HepG2 (cell line): ENCODE data around the gene TAC3. TPM values are rescaled to one million over a fixed set of nuclear protein-coding genes. Genes with fewer than 3 reads are reported as not detected.
A peak's percentile ranks its signal among the peaks of the same experiment; 100 is the strongest.

Source experiments
- CCAR2 ChIP-seq: fragments of 200-400 bp; formaldehyde crosslinking; optimal IDR thresholded peaks from 2 replicates; pipeline ENCODE3; 2018; ENCODE audit warnings: low read depth, mild to moderate bottlenecking, low read length, moderate library complexity
- CREM ChIP-seq, 2 experiments: sonication (generic) in 1 of 2; formaldehyde crosslinking in 1 of 2; IDR thresholded peaks; 2 replicates each; pipeline versions ENCODE4 v1.4.0 to v1.6.1; 2016 to 2020; ENCODE audit warnings: antibody characterized with exemption in 1 of 2, mild to moderate bottlenecking in 1 of 2, missing genetic modification reagents in 1 of 2
- DRAP1 ChIP-seq: IDR thresholded peaks from 2 replicates; pipeline ENCODE4 v1.6.1; 2016; ENCODE audit warnings: missing genetic modification reagents, missing compliant biosample characterization
- HDAC1 ChIP-seq: sonication (generic); formaldehyde crosslinking; IDR thresholded peaks from 2 replicates; pipeline ENCODE4 v1.5.1; 2020; ENCODE audit warnings: mild to moderate bottlenecking, missing genetic modification reagents
- IKZF1 ChIP-seq: fragments of 450-650 bp; IDR thresholded peaks from 2 replicates; pipeline ENCODE4 v1.7.1; 2016
- ISL2 ChIP-seq: sonication (generic); formaldehyde crosslinking; IDR thresholded peaks from 2 replicates; pipeline ENCODE4 v1.5.0; 2020; ENCODE audit warnings: missing genetic modification reagents
- RAD51 ChIP-seq: fragments of 450-650 bp; IDR thresholded peaks from 2 replicates; pipeline ENCODE4 v1.6.1; 2016; ENCODE audit warnings: borderline replicate concordance
- RNF219 ChIP-seq: sonication (generic); formaldehyde crosslinking; IDR thresholded peaks from 2 replicates; pipeline ENCODE4 v1.5.0; 2020; ENCODE audit warnings: mild to moderate bottlenecking, missing genetic modification reagents
- SRF ChIP-seq: IDR thresholded peaks from 2 replicates; pipeline ENCODE4 v1.6.1; 2011; ENCODE audit warnings: mild to moderate bottlenecking, low read depth, low read length, moderate library complexity
- ZFP91 ChIP-seq: sonication (generic); formaldehyde crosslinking; IDR thresholded peaks from 2 replicates; pipeline ENCODE4 v1.9.0; 2022; ENCODE audit warnings: missing genetic modification reagents, mild to moderate bottlenecking, borderline replicate concordance
- ZKSCAN5 ChIP-seq: sonication (generic); formaldehyde crosslinking; IDR thresholded peaks from 2 replicates; pipeline ENCODE4 v1.5.1; 2020; ENCODE audit warnings: mild to moderate bottlenecking, missing genetic modification reagents
- ZMYM3 ChIP-seq: sonication (generic); formaldehyde crosslinking; IDR thresholded peaks from 2 replicates; pipeline ENCODE4 v1.5.1; 2020; ENCODE audit warnings: mild to moderate bottlenecking, missing genetic modification reagents
- ZNF264 ChIP-seq: sonication (generic); formaldehyde crosslinking; IDR thresholded peaks from 2 replicates; pipeline ENCODE4 v1.4.0; 2020; ENCODE audit warnings: missing genetic modification reagents
- ZNF275 ChIP-seq: sonication (generic); formaldehyde crosslinking; IDR thresholded peaks from 2 replicates; pipeline ENCODE4 v1.8.0; 2022; ENCODE audit warnings: missing genetic modification reagents, mild to moderate bottlenecking, inconsistent platforms, borderline replicate concordance
- ZNF335 ChIP-seq: sonication (generic); formaldehyde crosslinking; IDR thresholded peaks from 2 replicates; pipeline ENCODE4 v1.4.0; 2020; ENCODE audit warnings: missing genetic modification reagents
- ZNF451 ChIP-seq: sonication (generic); formaldehyde crosslinking; IDR thresholded peaks from 2 replicates; pipeline ENCODE4 v1.5.0; 2020; ENCODE audit warnings: mild to moderate bottlenecking, missing genetic modification reagents
- ZNF563 ChIP-seq: sonication (generic); formaldehyde crosslinking; IDR thresholded peaks from 2 replicates; pipeline ENCODE4 v1.8.0; 2022; ENCODE audit warnings: mild to moderate bottlenecking, moderate library complexity, missing genetic modification reagents
- ZNF646 ChIP-seq: sonication (generic); formaldehyde crosslinking; IDR thresholded peaks from 2 replicates; pipeline ENCODE4 v1.9.0; 2021; ENCODE audit warnings: mild to moderate bottlenecking, missing genetic modification reagents
- polyA plus RNA-seq, 8 experiments: library from polyadenylated mRNA; depleted of rRNA in 3 of 8; stranded (reverse) in 7 of 8; unstranded in 1 of 8; fragments of >200 nt; fragmentation: Illumina TruSeq in 4 of 8; extraction: Trizol in 4 of 8; gene quantifications; 2 replicates each; pipeline versions ENCODE4 v1.2.1 to v1.2.3, GENCODE V29; 2011 to 2016; ENCODE audit warnings: low read depth in 4 of 8, missing spikeins in 1 of 8, mixed read lengths in 1 of 8; ENCODE audit not compliant: insufficient read depth in 1 of 8
- total RNA-seq, 5 experiments: library from RNA; depleted of rRNA; stranded (reverse); fragments of >200 nt; fragmentation: Illumina TruSeq; extraction: Trizol; gene quantifications; 2 replicates each; pipeline ENCODE4 v1.2.3, GENCODE V29; 2016; ENCODE audit warnings: low read depth in 1 of 5

Gene TAC3
- total and polyA plus RNA-seq, 2 of the 13 experiments (the other 11 are each of a cell fraction or from before 2014, with no cell fraction given): 0.13 to 0.15 TPM

GRCh38 chr12:57049890-57050289 is 33.6 kb upstream of the TAC3 start, which contains the start of gene MYO1A (continued):
- TF ChIP-seq ZFP91 (CRISPR knock-in tag): no peak
- no peak for TF ChIP-seq IKZF1
- TF ChIP-seq ZNF264 (CRISPR knock-in tag): no peak
- no peak for TF ChIP-seq ZNF563 (CRISPR knock-in tag)
- TF ChIP-seq CCAR2: no peak
- TF ChIP-seq SRF: no peak
- TF ChIP-seq ZMYM3 (CRISPR knock-in tag): 0 out of 2 replicates have a peak, but pooled peaks have one; percentile 30
- no peak for TF ChIP-seq ZNF646 (CRISPR knock-in tag)
- TF ChIP-seq ZNF275 (CRISPR knock-in tag): no peak
- no peak for TF ChIP-seq CREM (IDR thresholded peaks at IDR 0.05)
- TF ChIP-seq CREM (CRISPR knock-in tag; IDR thresholded peaks at IDR 0.05): no peak
- TF ChIP-seq HDAC1: 0 out of 2 replicates have a peak, but pooled peaks have one; percentile 37
- TF ChIP-seq RAD51: no peak
- TF ChIP-seq RNF219 (CRISPR knock-in tag): no peak
- TF ChIP-seq ISL2 (CRISPR knock-in tag): no peak
- TF ChIP-seq ZNF335 (CRISPR knock-in tag): no peak
- no peak for TF ChIP-seq ZNF451 (CRISPR knock-in tag)
- TF ChIP-seq ZKSCAN5 (CRISPR knock-in tag): no peak
- no peak for TF ChIP-seq DRAP1 (CRISPR knock-in tag)
